ENCODE results near the gene ARMC8.
"Not testable (repeated sequence)": the region's sequence is repeated elsewhere in the genome, so short reads cannot be mapped to it uniquely, and the experiment has no call there.

ARMC8 gene, protein sequence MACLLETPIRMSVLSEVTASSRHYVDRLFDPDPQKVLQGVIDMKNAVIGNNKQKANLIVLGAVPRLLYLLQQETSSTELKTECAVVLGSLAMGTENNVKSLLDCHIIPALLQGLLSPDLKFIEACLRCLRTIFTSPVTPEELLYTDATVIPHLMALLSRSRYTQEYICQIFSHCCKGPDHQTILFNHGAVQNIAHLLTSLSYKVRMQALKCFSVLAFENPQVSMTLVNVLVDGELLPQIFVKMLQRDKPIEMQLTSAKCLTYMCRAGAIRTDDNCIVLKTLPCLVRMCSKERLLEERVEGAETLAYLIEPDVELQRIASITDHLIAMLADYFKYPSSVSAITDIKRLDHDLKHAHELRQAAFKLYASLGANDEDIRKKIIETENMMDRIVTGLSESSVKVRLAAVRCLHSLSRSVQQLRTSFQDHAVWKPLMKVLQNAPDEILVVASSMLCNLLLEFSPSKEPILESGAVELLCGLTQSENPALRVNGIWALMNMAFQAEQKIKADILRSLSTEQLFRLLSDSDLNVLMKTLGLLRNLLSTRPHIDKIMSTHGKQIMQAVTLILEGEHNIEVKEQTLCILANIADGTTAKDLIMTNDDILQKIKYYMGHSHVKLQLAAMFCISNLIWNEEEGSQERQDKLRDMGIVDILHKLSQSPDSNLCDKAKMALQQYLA

DNA sequence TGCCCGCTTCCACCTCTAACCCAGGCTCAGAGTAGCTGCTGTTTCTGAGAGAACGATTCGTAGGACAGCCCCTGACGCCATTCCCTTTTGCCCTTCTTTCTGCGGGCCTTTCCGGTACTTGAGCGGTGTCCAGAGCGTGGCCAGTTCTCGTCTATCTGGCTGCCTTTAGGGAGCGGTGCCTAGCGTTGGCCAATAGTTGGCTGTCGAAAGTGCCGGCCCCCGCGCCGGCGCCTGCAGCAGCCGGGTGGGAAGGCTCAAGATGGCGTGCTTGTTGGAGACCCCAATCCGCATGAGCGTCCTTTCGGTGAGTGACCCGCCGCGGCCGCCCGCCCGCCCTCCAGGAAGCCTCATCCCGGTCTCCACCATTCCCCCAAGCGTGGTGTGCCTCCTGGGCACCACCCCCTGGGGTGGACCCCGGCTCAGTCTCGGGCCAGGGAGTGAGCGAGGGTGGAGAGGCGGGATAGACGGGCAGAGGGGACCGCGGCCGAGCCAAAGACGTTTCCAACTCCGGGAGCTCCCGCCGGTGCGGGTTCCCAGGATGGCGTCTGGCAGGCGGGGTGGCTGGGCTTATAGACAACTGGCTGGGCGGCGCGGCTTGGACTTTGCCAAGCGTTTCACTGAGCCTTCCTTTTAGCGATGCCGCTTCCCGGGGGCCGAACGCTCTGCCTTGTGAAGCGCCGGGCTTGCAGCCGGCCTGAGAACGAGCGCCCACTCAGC, at the start of gene ARMC8:
TSS of gene ARMC8 (plus strand) at position 6 of the 717 bp plus-strand sequence. CDS start at position 260, 254 bp downstream.
- ATAC-seq (peak; percentile 71), DNase-seq (no peak)
- peaks cover 39% of the 10 kb centered on the region for H3K4me1 Mint-ChIP-seq
- H3K27me3 Mint-ChIP-seq, result peaks cover 21% of the 10 kb centered on the region
- no peaks in the 10 kb centered on the region for H3K9me3 Mint-ChIP-seq
- H3K27ac Mint-ChIP-seq, result peak within 1 kb of the TSS; percentile 100
- H3K4me3 Mint-ChIP-seq, result peak within 1 kb of the TSS; percentile 96

DNA sequence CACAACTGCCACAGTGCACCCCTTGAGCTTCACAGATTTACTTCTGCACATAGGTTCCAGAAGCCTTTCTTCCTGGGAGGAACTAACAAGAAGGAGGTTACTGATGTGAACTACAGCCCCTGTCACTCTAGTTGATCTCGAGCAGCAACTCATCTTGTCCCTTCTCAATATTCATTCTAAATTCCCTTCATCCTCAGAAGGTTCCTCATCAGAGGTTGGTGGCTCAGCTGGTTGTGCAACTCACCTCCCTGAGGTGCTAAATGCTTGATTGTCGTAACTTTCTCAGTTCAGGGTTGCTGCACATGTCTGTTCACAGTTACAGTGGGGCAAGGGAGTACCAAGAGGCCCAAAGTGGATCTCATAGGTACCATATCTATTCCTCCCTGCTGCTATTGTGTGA, 49.2 kb upstream of the ARMC8 start:
- H3K27ac Mint-ChIP-seq, result no peak overlapping the region
- H3K27me3 Mint-ChIP-seq, result peaks cover 33% of the 10 kb centered on the region
- no peak overlapping the region for H3K4me3 Mint-ChIP-seq
- DNase-seq (no peak), ATAC-seq (no peak)
- H3K4me1 Mint-ChIP-seq, result no peaks in the 10 kb centered on the region
- H3K9me3 Mint-ChIP-seq, result no peaks in the 10 kb centered on the region

DNA sequence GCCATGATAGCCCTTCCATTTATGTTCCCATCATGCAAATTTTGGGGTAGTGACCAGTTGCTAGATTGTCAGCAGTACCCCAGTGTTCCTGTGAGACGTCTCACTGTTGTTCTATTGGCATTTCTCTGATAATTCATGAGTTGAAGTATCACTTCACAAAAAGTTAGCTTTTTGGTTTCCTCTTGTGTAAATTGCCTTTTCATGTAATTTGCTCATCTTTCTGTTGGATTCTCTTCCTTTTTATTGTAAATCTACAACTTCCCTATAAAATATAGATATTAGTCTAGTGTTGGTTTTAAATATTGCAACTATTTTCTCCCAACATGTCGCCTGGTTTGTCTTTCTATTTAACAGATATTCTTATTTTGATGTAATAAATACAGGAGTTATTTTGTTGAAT, 47.4 kb upstream of the ARMC8 start:
- Mint-ChIP-seq H3K9me3 (no peaks in the 10 kb centered on the region), H3K4me1 (no peaks in the 10 kb centered on the region), H3K27ac (no peak overlapping the region), H3K27me3 (peaks cover 28% of the 10 kb centered on the region), H3K4me3 (no peak overlapping the region)
- DNase-seq, result no peak
- ATAC-seq, result no peak

DNA sequence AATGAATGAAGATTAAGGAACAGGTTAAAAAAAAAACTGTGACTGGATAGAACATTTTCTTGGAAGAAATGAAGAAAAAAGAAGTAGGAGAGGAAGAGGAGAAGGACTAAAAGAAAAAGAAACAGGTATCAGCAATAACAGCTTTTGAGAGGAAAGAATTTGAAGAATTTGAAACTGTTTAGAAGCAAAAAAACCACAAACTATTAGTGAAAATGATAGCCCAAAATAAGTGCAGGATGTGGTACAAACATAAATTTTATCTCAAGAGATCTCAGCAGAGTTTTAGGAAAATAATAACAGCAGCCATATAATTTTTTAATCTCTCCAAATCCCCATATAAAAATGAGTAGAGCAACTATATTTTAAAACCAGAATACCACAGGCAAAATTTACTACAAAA, 46.2 kb upstream of the ARMC8 start:
- Mint-ChIP-seq H3K4me3 (no peak overlapping the region), H3K4me1 (no peaks in the 10 kb centered on the region), H3K27ac (no peak overlapping the region), H3K27me3 (peaks cover 35% of the 10 kb centered on the region), H3K9me3 (no peaks in the 10 kb centered on the region)
- DNase-seq (no peak), ATAC-seq (no peak)

DNA sequence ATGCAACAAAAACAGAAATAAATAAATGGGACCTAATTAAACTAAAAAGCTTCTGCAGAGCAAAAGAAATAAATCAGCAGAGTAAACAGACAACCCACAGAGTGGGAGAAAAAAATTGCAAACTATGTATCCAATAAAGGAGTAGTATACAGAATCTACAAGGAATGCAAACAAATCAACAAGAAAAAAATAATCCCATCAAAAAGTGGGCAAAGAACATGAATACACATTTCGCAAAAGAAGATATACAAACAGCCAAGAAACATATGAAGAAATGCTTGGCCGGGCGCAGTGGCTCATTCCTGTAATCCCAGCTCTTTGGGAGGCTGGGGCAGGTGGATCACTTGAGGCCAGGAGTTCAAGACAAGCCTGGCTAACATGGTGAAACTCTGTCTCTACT, 44.9 kb upstream of the ARMC8 start:
- DNase-seq, H3K4me3 Mint-ChIP-seq, H3K27ac Mint-ChIP-seq, H3K9me3 Mint-ChIP-seq, H3K4me1 Mint-ChIP-seq, ATAC-seq: not testable (repeated sequence)
- peaks cover 36% of the 10 kb centered on the region for H3K27me3 Mint-ChIP-seq

DNA sequence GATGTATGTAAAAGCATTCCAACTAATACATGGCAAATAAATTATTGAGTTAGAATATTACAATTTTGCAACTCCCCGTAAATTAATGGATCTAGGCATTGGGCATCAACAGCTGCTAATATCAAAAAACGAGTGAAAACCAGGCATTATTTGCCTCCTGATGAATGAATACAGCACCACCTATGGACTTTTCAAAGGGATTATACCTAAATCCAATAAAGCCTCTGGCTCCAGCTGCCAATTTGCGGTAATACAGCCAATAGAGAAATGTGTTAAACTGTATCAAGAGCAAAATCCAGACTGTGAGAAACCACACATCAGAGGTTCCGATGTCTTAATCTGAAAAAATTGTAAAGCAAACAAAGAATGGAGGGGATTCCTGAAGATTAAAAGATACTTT, 38.6 kb upstream of the ARMC8 start:
- Mint-ChIP-seq H3K27me3 (peaks cover 8% of the 10 kb centered on the region), H3K9me3 (peaks cover 2 to 3% of the 10 kb centered on the region in 2 donors), H3K27ac (no peak overlapping the region), H3K4me3 (no peak overlapping the region), H3K4me1 (no peaks in the 10 kb centered on the region)
- DNase-seq (no peak), ATAC-seq (no peak)

DNA sequence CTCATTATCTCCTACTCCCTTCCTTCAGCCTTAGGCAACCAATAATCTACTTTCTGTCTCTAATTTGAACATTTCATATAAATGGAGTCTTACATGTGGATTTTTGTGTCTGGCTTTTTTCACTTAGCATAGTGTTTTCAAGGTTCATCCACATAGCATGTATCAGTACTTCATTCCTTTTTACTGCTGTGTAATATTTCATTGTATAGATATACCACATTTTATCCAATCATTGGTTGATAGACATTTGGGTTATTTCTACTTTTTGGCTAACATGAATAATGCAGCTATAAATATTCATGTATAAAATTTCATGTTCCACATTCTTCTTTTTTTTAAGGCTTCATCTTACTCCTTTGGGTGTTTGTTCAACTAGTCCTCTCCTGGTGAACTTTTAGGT, 32.6 kb upstream of the ARMC8 start:
- Mint-ChIP-seq H3K27ac (no peak overlapping the region), H3K4me1 (no peaks in the 10 kb centered on the region), H3K4me3 (no peak overlapping the region), H3K9me3 (peaks cover 13 to 15% of the 10 kb centered on the region in 2 donors), H3K27me3 (no peaks in the 10 kb centered on the region)
- DNase-seq (no peak), ATAC-seq (no peak)

DNA sequence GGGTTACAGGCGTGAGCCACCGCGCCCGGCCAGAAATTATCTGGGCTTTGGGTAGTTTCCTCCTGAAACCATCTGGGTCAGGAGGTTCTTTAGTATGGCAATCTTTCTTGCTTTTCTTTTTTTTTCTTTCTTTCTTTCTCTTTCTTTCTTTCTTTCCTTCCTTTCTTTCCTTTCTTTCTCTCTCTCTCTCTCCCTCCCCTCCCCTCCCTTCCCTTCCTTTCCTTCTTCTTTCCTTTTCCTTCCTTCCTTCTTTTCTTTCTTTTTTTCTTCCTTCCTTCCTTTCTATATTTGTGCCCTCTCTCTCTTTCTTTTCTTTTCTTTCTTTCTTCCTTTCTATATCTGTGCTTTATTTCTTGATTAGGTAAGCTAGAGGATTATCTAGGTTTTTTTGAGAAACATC, 29.4 kb upstream of the ARMC8 start:
- H3K9me3 Mint-ChIP-seq, result peaks cover 13 to 15% of the 10 kb centered on the region in 2 donors
- no peak overlapping the region for H3K4me3 Mint-ChIP-seq
- ATAC-seq (no peak), DNase-seq (no peak)
- H3K27me3 Mint-ChIP-seq, result no peaks in the 10 kb centered on the region
- no peaks in the 10 kb centered on the region for H3K4me1 Mint-ChIP-seq
- peak overlapping the region in 1 of 2 donors; percentile 2 for H3K27ac Mint-ChIP-seq

DNA sequence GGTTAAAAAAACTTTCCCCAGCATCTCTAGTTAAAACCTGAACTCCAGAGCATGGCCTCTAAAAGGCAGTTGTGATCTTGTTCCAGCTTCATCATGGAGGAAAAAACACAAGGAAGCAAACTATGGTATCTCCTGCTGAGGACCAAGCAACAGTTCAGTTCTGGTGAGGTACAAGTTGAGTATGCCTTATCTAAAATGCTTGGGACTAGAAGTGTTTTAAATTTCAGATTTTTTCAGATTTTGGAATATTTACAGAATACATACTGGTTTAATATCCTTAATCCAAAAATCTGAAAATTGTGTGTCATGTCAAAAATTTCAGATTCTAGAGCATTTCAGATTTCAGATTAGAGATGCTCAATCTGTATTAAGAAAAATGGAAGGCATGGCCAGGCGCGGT, 22.0 kb upstream of the ARMC8 start:
- DNase-seq (no peak), ATAC-seq (no peak)
- H3K27ac Mint-ChIP-seq, result peak overlapping the region; percentile 70 to 79
- no peaks in the 10 kb centered on the region for H3K9me3 Mint-ChIP-seq
- H3K4me3 Mint-ChIP-seq, result no peak overlapping the region
- H3K27me3 Mint-ChIP-seq, result no peaks in the 10 kb centered on the region
- peaks cover 18% of the 10 kb centered on the region for H3K4me1 Mint-ChIP-seq

DNA sequence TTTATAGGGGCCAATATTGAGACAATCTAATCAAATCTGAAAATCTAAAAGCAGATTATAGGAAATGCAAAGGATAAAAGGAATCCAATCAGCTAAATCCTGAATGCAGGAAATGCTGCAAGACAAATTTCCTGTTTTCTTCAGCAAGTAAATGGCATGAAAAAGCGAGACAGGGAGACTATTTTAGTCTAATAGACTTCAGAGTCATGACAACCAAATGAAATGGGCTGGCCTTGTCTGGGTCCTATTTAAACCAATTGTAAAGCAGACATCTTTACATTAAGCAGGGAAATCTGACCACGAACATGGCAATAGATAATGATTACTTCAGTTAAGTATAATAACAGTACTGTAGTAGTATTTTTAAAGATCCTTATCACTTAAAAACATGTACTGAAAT, 14.5 kb upstream of the ARMC8 start:
- peaks cover 49% of the 10 kb centered on the region for H3K4me1 Mint-ChIP-seq
- no peaks in the 10 kb centered on the region for H3K27me3 Mint-ChIP-seq
- ATAC-seq (no peak), DNase-seq (no peak)
- no peaks in the 10 kb centered on the region for H3K9me3 Mint-ChIP-seq
- no peak overlapping the region for H3K27ac Mint-ChIP-seq
- peak overlapping the region; percentile 52 to 65 for H3K4me3 Mint-ChIP-seq

DNA sequence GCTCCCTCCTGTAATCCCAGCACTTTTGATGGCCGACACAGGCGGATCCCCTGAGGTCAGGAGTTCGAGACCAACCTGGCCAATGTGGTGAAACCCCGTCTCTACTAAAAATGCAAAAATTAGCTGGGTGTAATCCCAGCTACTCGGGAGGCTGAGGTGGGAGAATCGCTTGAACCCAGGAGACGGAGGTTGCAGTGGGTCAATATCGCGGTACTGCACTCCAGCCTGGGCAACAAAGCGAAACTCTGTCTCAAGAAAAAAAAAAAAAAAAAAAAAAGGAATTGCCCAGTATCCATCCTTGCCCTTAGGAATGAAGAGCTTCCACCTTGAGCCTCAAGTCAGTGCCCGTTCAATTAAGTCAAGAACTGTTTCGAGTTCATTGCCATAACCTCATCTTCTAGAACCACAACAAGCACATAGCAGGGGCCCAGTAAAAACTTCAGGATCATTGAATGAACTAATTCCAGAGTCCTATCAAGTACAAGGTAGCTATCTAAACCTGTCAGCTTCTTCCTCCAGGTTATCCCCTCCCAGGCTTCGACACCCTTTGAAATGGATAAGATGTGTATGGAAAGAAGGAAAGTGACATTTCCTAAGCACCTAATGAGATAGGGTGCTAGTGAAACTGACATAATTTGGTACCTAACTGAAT, 13.2 kb upstream of the ARMC8 start:
- Mint-ChIP-seq H3K27ac (peak overlapping the region; percentile 97 to 98), H3K4me3 (peak overlapping the region; percentile 91 to 95), H3K4me1 (peaks cover 49% of the 10 kb centered on the region), H3K27me3 (no peaks in the 10 kb centered on the region), H3K9me3 (no peaks in the 10 kb centered on the region)
- DNase-seq, result no peak
- ATAC-seq, result peak; percentile 7

DNA sequence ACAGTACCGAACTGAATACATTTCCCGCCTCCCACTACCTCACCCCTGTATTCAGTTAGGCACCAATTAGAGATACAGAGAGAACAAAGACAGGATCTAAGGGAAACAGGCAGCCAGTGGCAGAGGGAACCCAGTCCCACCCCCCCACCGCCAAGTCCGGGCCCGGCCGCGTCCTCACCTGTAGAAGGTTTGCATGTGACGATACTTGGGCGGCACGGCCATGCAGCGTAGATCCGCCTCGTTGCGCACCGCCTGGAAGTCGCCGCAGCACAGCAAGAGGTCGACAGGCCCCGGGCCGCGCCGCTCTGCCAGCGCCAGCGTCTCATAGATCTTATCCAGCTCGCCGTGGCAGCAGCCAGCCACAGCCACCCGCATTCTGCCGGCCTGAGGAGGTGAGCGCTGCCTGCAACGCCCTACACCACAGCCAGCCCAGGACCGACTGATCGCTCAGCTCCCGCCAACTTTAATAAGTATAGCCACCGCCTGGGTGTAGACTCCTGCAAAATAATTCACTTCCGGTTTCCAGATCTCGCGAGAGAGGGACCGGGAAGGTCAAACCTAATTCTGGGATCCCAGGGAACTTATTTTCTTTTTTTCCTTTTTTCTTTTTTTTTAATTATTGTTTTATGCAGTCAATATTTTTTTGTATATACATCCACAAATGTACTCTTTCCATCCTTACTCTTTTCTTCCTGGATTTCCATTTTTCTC, 12.5 kb upstream of the ARMC8 start, which contains the start of gene DBR1:
TSS of gene DBR1 (minus strand) at position 501 of the 711 bp plus-strand sequence. CDS start at position 375, 126 bp downstream.
- Mint-ChIP-seq H3K27ac (peak within 1 kb of the TSS; percentile 97 to 98), H3K4me3 (peak within 1 kb of the TSS; percentile 91 to 95)
- ATAC-seq, result peak; percentile 91

DNA sequence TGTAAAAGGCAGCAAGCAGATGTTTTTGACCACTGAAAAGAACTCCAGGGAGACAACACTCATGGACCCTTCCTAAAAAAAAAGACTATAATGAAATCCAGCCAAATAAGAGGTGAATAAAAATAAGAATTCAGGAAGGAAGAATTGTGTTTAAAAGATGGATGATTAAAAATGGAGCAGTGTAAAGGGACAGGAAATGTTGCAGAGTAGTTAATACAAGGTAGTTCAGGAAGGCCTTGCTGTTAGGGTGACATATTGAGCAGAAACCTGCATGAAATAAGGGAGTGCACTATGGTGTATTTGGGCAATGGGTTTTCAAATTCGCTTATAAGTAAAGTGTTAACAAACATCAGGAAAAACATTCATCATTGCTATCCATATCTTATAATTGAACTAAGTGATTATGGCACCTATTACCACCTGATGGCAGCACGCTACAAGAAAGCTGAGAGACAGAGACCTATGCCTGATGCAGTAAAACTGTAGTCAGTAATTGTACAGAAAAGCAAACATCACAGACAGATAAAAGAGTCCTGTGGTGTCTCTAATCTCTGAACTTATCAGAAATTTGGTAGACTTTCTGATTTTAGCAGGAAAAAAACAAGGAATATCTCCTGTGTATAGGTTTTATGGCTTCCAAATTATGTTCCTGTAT, 6.6 kb upstream of the ARMC8 start:
- peak; percentile 95 for ATAC-seq
- H3K9me3 Mint-ChIP-seq, result no peaks in the 10 kb centered on the region

More for the DNA sequence above, 12.5 kb upstream of the ARMC8 start, which contains the start of gene DBR1:
- Mint-ChIP-seq H3K9me3 (no peaks in the 10 kb centered on the region), H3K27me3 (no peaks in the 10 kb centered on the region), H3K4me1 (peaks cover 49% of the 10 kb centered on the region)
- peak; percentile 81 for DNase-seq

DNA sequence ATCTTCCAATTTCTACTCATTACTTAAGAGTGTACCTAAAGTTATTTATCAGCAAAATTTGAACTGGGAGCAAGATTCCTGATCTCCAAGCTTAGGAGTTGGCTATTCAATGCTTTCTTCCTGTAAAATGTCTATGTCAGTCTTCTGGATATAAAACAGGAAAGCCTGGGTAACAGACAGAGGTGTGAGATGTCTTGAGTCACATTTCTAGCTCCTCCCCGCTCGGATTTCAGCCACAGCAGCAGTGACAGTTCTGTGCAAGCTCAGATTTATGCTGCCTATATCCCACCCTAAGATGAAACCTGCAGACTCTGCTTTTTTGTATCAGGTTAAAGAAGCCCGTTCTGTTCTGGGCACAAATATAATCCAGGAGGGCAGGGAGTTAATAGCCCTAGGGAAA, 2.1 kb upstream of the ARMC8 start:
- Mint-ChIP-seq H3K4me3 (no peak overlapping the region), H3K27me3 (peaks cover 21% of the 10 kb centered on the region), H3K9me3 (no peaks in the 10 kb centered on the region), H3K27ac (no peak overlapping the region), H3K4me1 (peaks cover 32% of the 10 kb centered on the region)
- ATAC-seq (no peak), DNase-seq (no peak)

More for the DNA sequence above, 6.6 kb upstream of the ARMC8 start:
- DNase-seq, result no peak
- Mint-ChIP-seq H3K4me3 (no peak overlapping the region), H3K27ac (no peak overlapping the region), H3K27me3 (peaks cover 21% of the 10 kb centered on the region), H3K4me1 (peaks cover 16% of the 10 kb centered on the region)
